HEK293T (cell line): ENCODE results near the gene MED9.

Source experiments
- CTCF ChIA-PET: fragments of 350-600 bp; formaldehyde crosslinking; extraction: SDS; loops from one replicate; lab custom pipeline; 2021; ENCODE audit warnings: antibody characterized with exemption, inconsistent platforms; lab: Yijun Ruan, JAX
- POLR2A ChIA-PET: fragments of 350-600 bp; formaldehyde crosslinking; extraction: SDS; loops from one replicate; lab custom pipeline; 2020; ENCODE audit warnings: antibody characterized with exemption, inconsistent platforms; lab: Yijun Ruan, JAX
- DNase-seq: peaks from one replicate; pipeline ENCODE4 v3.0.0; 2012; ENCODE audit warnings: mixed read lengths; ENCODE audit errors: extremely low spot score
- ARNT ChIP-seq: fragments of 450-650 bp; IDR thresholded peaks from 2 replicates; pipeline ENCODE4 v1.6.1; 2017; ENCODE audit warnings: mild to moderate bottlenecking
- BHLHE40 ChIP-seq: fragments of 450-650 bp; IDR thresholded peaks from 2 replicates; pipeline ENCODE4 v1.6.1; 2016; ENCODE audit warnings: mild to moderate bottlenecking, moderate library complexity, borderline replicate concordance
- CTBP1 ChIP-seq: fragments of 450-650 bp; IDR thresholded peaks from 2 replicates; pipeline ENCODE4 v1.6.1; 2016; ENCODE audit warnings: borderline replicate concordance
- ELF4 ChIP-seq: fragments of 450-650 bp; IDR thresholded peaks from 2 replicates; pipeline ENCODE4 v1.6.1; 2017; ENCODE audit warnings: antibody characterized with exemption
- FOXA1 ChIP-seq: fragments of 450-650 bp; IDR thresholded peaks from 2 replicates; pipeline ENCODE4 v1.6.1; 2016; ENCODE audit warnings: mild to moderate bottlenecking
- FOXK2 ChIP-seq: fragments of 450-650 bp; IDR thresholded peaks from 2 replicates; pipeline ENCODE4 v1.6.1; 2016; ENCODE audit warnings: mild to moderate bottlenecking
- FOXM1 ChIP-seq: fragments of 450-650 bp; IDR thresholded peaks from 2 replicates; pipeline ENCODE4 v1.6.1; 2017; ENCODE audit warnings: mild to moderate bottlenecking, borderline replicate concordance
- HDGF ChIP-seq: fragments of 450-650 bp; IDR thresholded peaks from 2 replicates; pipeline ENCODE4 v1.6.1; 2017; ENCODE audit warnings: antibody characterized with exemption, borderline replicate concordance
- L3MBTL2 ChIP-seq: fragments of 450-650 bp; conservative IDR thresholded peaks from 2 replicates; pipeline ENCODE4 v1.6.1; 2016; ENCODE audit warnings: mild to moderate bottlenecking
- LEF1 ChIP-seq: fragments of 450-650 bp; IDR thresholded peaks from 2 replicates; pipeline ENCODE4 v1.6.1; 2017; ENCODE audit warnings: mild to moderate bottlenecking, borderline replicate concordance
- NFRKB ChIP-seq: fragments of 450-650 bp; IDR thresholded peaks from 2 replicates; pipeline ENCODE4 v1.6.1; 2016; ENCODE audit warnings: mild to moderate bottlenecking, moderate library complexity
- SP1 ChIP-seq: fragments of 450-650 bp; IDR thresholded peaks from 2 replicates; pipeline ENCODE4 v1.6.1; 2017
- SUZ12 ChIP-seq: fragments of 450-650 bp; IDR thresholded peaks from 2 replicates; pipeline ENCODE4 v1.6.1; 2016; ENCODE audit warnings: mild to moderate bottlenecking
- TARDBP ChIP-seq: fragments of 450-650 bp; IDR thresholded peaks from 2 replicates; pipeline ENCODE4 v1.6.1; 2016
- ZNF384 ChIP-seq: fragments of 450-650 bp; IDR thresholded peaks from 2 replicates; pipeline ENCODE4 v1.6.1; 2016
- TF ChIP-seq, protein P1 (sequence below): fragments of 450-650 bp; IDR thresholded peaks from 2 replicates; pipeline ENCODE4 v1.6.1; 2016

MED9 gene

DNA sequence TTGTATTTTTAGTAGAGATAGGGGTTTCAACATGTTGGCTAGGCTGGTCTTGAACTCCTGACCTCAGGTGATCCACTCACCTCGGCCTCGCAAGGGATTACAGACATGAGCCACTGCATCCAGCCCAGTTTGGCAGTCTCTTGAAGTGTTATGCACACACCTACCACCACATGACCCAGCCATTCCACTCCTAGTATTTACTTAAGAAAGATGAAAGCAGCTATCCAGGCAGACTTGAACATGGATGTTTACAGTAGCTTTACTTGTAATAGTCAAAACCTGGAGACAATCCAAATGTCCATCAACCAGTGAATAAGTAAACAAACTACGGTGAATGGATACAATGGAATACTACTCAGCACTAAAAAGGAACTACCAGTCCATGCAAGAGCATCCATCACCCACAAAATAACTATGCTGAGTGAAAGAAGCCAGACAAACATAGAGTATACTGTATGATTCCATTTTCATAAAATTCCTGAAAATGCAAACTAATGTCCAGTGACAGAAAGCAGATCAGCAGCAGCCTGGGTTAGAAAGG is 57.2 kb downstream of the MED9 start:
- ChIA-PET CTCF (no interaction called here), POLR2A (no interaction called here)
- no peak for TF ChIP-seq ARNT
- TF ChIP-seq ZNF384 = no peak
- TF ChIP-seq HDGF = no peak
- TF ChIP-seq FOXM1 = no peak
- TF ChIP-seq FOXA1 = no peak
- TF ChIP-seq TARDBP = no peak
- no peak for TF ChIP-seq L3MBTL2
- TF ChIP-seq CTBP1 = no peak
- no peak for TF ChIP-seq SP1
- TF ChIP-seq SUZ12 = no peak
- no peak for TF ChIP-seq FOXK2
- TF ChIP-seq, protein P1, sequence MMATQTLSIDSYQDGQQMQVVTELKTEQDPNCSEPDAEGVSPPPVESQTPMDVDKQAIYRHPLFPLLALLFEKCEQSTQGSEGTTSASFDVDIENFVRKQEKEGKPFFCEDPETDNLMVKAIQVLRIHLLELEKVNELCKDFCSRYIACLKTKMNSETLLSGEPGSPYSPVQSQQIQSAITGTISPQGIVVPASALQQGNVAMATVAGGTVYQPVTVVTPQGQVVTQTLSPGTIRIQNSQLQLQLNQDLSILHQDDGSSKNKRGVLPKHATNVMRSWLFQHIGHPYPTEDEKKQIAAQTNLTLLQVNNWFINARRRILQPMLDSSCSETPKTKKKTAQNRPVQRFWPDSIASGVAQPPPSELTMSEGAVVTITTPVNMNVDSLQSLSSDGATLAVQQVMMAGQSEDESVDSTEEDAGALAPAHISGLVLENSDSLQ = no peak
- TF ChIP-seq BHLHE40 = no peak
- TF ChIP-seq ELF4 = no peak
- TF ChIP-seq NFRKB = no peak
- DNase-seq = no peak

DNA sequence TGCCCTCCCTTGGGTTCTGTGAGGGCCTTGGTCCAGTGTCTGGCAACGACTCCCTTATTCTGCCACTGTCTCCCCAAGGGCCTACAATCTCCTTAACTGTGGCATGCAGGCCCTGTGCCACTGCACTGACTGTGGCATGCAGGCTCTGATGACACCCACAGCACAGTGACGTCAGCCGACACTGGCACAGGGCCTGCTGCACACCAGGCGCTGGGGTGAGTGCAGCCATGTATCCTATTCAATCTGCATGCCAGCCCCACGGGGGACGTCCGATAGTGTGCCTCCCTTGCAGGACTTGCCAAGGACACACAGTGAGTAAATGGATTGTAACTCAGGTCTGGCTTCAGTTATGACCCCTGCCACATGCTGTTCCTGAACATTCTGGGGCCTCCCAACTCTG is 59.2 kb downstream of the MED9 start:
- ChIA-PET POLR2A (no interaction called here), CTCF (interaction anchor here (0.7 kb wide), 1 partner anchor 11 kb away, joined by 3 read pairs; no protein-coding TSS in a partner anchor)
- TF ChIP-seq LEF1 (no peak), L3MBTL2 (no peak), TARDBP (no peak), FOXK2 (no peak)

DNA sequence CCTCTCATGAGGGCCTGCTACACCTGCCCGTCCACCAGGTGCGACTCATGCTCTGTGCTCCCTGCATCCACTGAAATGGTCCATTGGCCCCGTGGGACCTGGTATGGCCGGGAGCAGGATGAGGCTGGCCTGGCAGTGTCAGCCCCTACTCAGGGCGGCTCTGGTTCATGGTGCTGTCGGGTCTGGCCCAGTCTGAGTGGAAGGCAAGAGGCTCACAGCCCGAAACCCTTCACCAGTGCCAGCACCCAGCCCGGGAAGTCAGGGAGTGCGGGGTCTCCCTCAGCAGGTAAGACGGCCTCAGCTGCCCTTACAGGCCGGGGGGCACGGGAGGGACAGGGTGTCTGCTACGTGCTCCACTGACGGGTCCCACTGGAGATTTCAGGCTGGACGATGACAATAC is 59.9 kb downstream of the MED9 start:
- DNase-seq = no peak
- POLR2A ChIA-PET = no interaction called here
- CTCF ChIA-PET = interaction anchor here (0.7 kb wide), 1 partner anchor 11 kb away, joined by 3 read pairs; no protein-coding TSS in a partner anchor
- TF ChIP-seq SUZ12 (no peak), LEF1 (no peak), BHLHE40 (no peak), ELF4 (no peak), FOXA1 (no peak), FOXM1 (no peak), L3MBTL2 (no peak), ARNT (no peak), ZNF384 (no peak), CTBP1 (no peak), NFRKB (no peak), SP1 (no peak)
- TF ChIP-seq, protein P1 = no peak

More for the DNA sequence above, 59.2 kb downstream of the MED9 start:
- DNase-seq = no peak

DNA sequence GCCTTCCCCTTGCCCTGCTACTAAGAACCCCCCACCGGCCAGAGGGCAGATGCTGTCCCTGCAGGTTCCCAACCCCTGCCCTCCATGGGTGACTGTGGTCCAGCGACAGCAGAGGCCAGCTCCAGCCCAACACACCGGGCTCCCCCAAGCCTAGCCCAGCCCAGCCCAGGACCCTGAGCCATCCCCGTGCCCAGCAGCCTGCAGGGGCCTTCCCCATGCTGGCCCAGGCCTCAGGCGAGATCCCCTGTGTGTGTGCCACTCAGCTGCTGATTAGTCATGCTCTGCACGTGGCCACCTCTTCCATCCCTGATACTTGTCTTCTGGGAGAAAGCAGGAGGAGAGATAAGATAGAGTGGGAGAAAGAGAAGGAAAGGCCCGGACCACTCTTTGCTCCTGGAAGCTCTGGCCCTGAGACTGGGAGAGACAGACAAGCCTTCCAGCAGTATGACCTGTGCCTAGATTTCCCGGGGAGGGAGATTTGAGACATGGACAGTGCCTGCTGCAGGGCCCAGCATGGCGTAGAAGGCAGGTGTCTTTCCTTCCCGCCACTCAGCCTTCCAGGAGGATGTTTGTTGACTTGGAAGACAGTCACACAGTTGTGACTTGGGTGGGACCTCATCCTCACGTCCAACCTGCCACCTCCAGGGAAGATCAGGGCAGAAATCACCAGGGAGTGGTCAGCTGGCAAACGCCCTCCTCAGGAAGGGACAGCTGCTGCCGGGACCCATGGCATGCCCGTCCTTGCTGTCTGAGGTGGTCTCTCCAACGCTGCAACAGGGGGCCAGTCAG is 60.7 kb downstream of the MED9 start:
- ChIA-PET POLR2A (no interaction called here), CTCF (interaction anchor here (1.0 kb wide), 1 partner anchor 14 kb away, joined by 3 read pairs; no protein-coding TSS in a partner anchor)
- TF ChIP-seq NFRKB = no peak
- TF ChIP-seq L3MBTL2 = no peak
- TF ChIP-seq, protein P1 = no peak
- TF ChIP-seq BHLHE40 = no peak
- no peak for TF ChIP-seq ARNT
- no peak for TF ChIP-seq ZNF384
- no peak for TF ChIP-seq TARDBP
- TF ChIP-seq SP1 = no peak
- TF ChIP-seq HDGF = no peak
- TF ChIP-seq FOXK2 = no peak
- TF ChIP-seq SUZ12 = no peak
- no peak for DNase-seq

DNA sequence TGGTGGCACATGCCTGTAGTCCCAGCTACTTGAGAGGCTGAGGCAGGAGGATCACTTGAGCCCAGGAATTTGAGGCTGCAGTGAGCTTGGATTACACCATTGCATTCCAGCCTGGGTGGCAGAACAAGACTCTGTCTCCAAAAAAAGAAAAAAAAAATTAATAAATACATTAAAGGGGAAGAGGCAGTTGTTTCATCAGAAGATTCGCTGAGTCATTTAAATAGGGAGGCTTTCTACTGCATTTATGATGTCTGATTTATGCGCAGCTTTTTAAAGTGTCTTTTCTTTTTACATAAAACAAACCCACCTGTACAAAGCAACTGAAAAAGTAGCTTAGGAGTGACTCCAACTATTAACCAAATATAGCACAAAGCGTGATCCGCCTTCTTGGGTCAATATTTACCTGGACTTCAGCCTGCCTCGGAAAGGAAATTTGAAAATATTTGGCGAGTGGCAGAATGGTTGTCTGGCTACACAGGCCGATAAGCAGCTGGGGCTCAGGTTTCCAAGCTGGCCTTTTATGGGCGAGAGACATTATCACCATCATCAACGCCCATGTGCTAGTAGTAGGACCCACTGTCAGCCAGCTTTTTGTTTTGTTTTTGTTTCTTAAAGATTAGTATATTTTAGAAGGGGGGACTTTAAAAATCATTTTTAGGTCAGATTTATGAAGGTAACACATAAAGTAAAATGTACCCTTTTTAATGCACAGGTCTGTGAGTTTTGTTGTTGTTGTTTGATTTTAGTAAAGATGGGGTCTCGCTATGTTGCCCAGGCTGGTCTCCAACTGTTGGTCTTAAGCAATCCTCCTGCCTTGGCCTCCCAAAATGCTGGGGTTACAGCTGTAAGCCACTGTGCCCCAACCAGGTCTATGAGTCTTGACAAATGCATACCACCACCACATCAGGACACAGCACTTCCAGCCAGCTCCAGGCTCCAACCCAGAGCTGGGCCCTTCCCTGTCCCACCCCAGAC is 61.9 kb downstream of the MED9 start:
- DNase-seq = peak; percentile 58
- no peak for TF ChIP-seq NFRKB
- no peak for TF ChIP-seq HDGF
- no peak for TF ChIP-seq FOXK2
- no peak for TF ChIP-seq TARDBP
- no peak for TF ChIP-seq LEF1
- TF ChIP-seq ZNF384 = no peak
- no peak for TF ChIP-seq ELF4
- no peak for TF ChIP-seq ARNT
- TF ChIP-seq FOXA1 = no peak
- POLR2A ChIA-PET = interaction anchor here (1.1 to 1.3 kb wide), 2 partner anchors 42 to 52 kb away, joined by 3 to 4 read pairs; no protein-coding TSS in a partner anchor
- CTCF ChIA-PET = interaction anchor here (1.0 kb wide), 2 partner anchors 15 to 104 kb away, joined by 3 to 4 read pairs; no protein-coding TSS in a partner anchor
